Spleen (tissue), 11 donors: ENCODE data around the gene EYA2. TPM values are rescaled to one million over a fixed set of nuclear protein-coding genes. Genes with fewer than 3 reads are reported as not detected.

Experiments
- DNase-seq: peaks from one replicate; pipeline ENCODE4 v3.0.0-alpha.2; 2020
- H3K27ac ChIP-seq, 8 donors: fragments of 200-600 bp; sonication (generic) in 7 of 8; 1 replicate in 4 of 8; 2 replicates in 4 of 8; pipeline versions ENCODE4 v1.5.0 to v1.8.0; 2016 to 2021; ENCODE audit warnings: inconsistent platforms in 4 of 8, mild to moderate bottlenecking in 4 of 8, moderate library complexity in 1 of 8
- H3K27me3 ChIP-seq, 7 donors: fragments of 200-600 bp; sonication (generic) in 6 of 7; replicated peaks in 1 of 7; 1 replicate in 4 of 7; 2 replicates in 3 of 7; pipeline versions ENCODE4 v1.5.0 to v1.8.0; 2016 to 2021; ENCODE audit warnings: inconsistent platforms in 3 of 7, mild to moderate bottlenecking in 1 of 7
- H3K36me3 ChIP-seq, 6 donors: fragments of 200-600 bp; sonication (generic) in 5 of 6; 1 replicate in 4 of 6; 2 replicates in 2 of 6; pipeline versions ENCODE4 v1.5.0 to v1.8.0; 2016 to 2021; ENCODE audit warnings: inconsistent platforms in 2 of 6
- H3K4me1 ChIP-seq, 6 donors: fragments of 200-600 bp; sonication (generic) in 5 of 6; 1 replicate in 3 of 6; 2 replicates in 3 of 6; pipeline versions ENCODE4 v1.5.0 to v1.8.0; 2016 to 2021; ENCODE audit warnings: inconsistent platforms in 3 of 6
- H3K4me3 ChIP-seq, 8 donors: fragments of 200-600 bp; sonication (generic) in 7 of 8; 1 replicate in 4 of 8; 2 replicates in 4 of 8; pipeline versions ENCODE4 v1.5.0 to v1.8.0; 2016 to 2021; ENCODE audit warnings: inconsistent platforms in 4 of 8, mild to moderate bottlenecking in 4 of 8, moderate library complexity in 2 of 8
- H3K9me3 ChIP-seq, 8 donors: fragments of 200-600 bp; sonication (generic) in 7 of 8; 1 replicate in 4 of 8; 2 replicates in 4 of 8; pipeline versions ENCODE4 v1.5.0 to v1.8.0; 2016 to 2021; ENCODE audit warnings: inconsistent platforms in 4 of 8
- CTCF ChIP-seq, 11 experiments: fragments of 200-600 bp in 7 of 11; fragments of 450-650 bp in 4 of 11; sonication (generic) in 4 of 11; IDR thresholded peaks in 8 of 11; conservative IDR thresholded peaks in 3 of 11; 1 replicate in 7 of 11; 2 replicates in 4 of 11; pipeline versions ENCODE4 v1.4.0 to v1.8.0; 2016 to 2021; ENCODE audit warnings: antibody characterized with exemption in 11 of 11, inconsistent platforms in 4 of 11, mild to moderate bottlenecking in 1 of 11
- POLR2A ChIP-seq, 3 donors: fragments of 450-650 bp; IDR thresholded peaks; one replicate each; pipeline ENCODE4 v1.5.1; 2017; ENCODE audit warnings: antibody characterized with exemption in 3 of 3, mild to moderate bottlenecking in 1 of 3
- POLR2AphosphoS5 ChIP-seq, 3 donors: sonication (generic); formaldehyde crosslinking; IDR thresholded peaks; one replicate each; pipeline ENCODE4 v1.5.1; 2017; ENCODE audit warnings: antibody characterized with exemption in 3 of 3
- WGBS, 5 donors: extraction: QIAGEN DNeasy Blood & Tissue Kit in 3 of 5; methylation state at CpG; one replicate each; pipeline versions ENCODE4 v1.1.5 to v1.1.7; 2013 to 2018; 5-methylcytosine and 5-hydroxymethylcytosine counted together
- intact Hi-C: fragments of 100-400 bp; cut with DNase I; formaldehyde crosslinking; loops from one replicate; pipeline ENCODE4 v1.15.0; 2023; ENCODE audit warnings: low total_unique reads
- polyA plus RNA-seq, 3 donors: library from polyadenylated mRNA; stranded (reverse); fragments of 200-250 nt; gene quantifications; one replicate each; pipeline ENCODE4 v1.2.1, GENCODE V29; 2013
- total RNA-seq, 7 donors: library from RNA; depleted of rRNA in 3 of 7; stranded (reverse); fragments of >200 nt in 3 of 7; fragmentation: NEBNext Ultra II Directional in 4 of 7; extraction: Animal tissue kit (Norgen Biotek cat#: 25700) in 4 of 7; gene quantifications; one replicate each; pipeline versions ENCODE4 v1.1.0 to v1.2.1, GENCODE V29; 2016 to 2021
- donor health status: healthy with polysubstance abuse.
- donor health status: DM: no; HTN: no; CAD: no; lungs with moderate emphysema.
- donor health status: DM: no; HTN: no; CAD: no.
- donor health status: Bipolar disorder and iron deficiency.
- donor health status: healthy.
- donor health status: DM: no; HTN: no; CAD: no.
- donor health status: DM: yes; HTN: yes; CAD: no.

Gene EYA2
- total and polyA plus RNA-seq, 10 donors, result 0.26 to 0.76 (median 0.51) TPM; not detected in 1

GRCh38 chr20:47036091-47036870, 141.6 kb downstream of the EYA2 start:
- no peaks in the 10 kb centered on the region for H3K4me1 ChIP-seq
- no peak for TF ChIP-seq POLR2AphosphoS5 (IDR thresholded peaks at IDR 0.05)
- TF ChIP-seq POLR2A (IDR thresholded peaks at IDR 0.05), result no peak
- no peak for TF ChIP-seq CTCF (IDR thresholded peaks at IDR 0.05 in 8 of 11, conservative IDR thresholded peaks at IDR 0.05 in 3 of 11)
- H3K9me3 ChIP-seq, result peaks cover 0 to 12% (median 0%) of the 10 kb centered on the region in 8 donors
- intact Hi-C loops, result no loop called here
- H3K4me3 ChIP-seq, result no peak overlapping the region
- H3K36me3 ChIP-seq, result no peaks in the 10 kb centered on the region
- DNase-seq, result no peak
- H3K27ac ChIP-seq, result no peak overlapping the region
- 71 to 83% (median 79%) methylated on average over 12 of the region's 12 CpGs for WGBS, 5 donors
- H3K27me3 ChIP-seq, result peaks cover 0 to 20% (median 0%) of the 10 kb centered on the region in 7 donors

- intact Hi-C loops, result no loop called here
- Histone ChIP-seq H3K27ac (peak overlapping the region in 1 of 8 donors; percentile 16), H3K4me1 (no peaks in the 10 kb centered on the region), H3K9me3 (peaks cover 0 to 7% (median 0%) of the 10 kb centered on the region in 8 donors), H3K36me3 (no peaks in the 10 kb centered on the region), H3K4me3 (no peak overlapping the region), H3K27me3 (peaks cover 0 to 29% (median 0%) of the 10 kb centered on the region in 7 donors)
- no peak for DNase-seq
- 54 to 66% (median 58%) methylated on average over 18 of the region's 18 CpGs for WGBS, 5 donors
- TF ChIP-seq CTCF (IDR thresholded peaks at IDR 0.05 in 8 of 11, conservative IDR thresholded peaks at IDR 0.05 in 3 of 11) (no peak), POLR2AphosphoS5 (IDR thresholded peaks at IDR 0.05) (no peak), POLR2A (IDR thresholded peaks at IDR 0.05) (no peak)
These were observed 144.2 kb downstream of the EYA2 start for GRCh38 chr20:47038566-47039560.

GRCh38 chr20:47040506-47041125, 146.0 kb downstream of the EYA2 start:
- Histone ChIP-seq H3K4me3 (no peak overlapping the region), H3K27me3 (peaks cover 0 to 29% (median 0%) of the 10 kb centered on the region in 7 donors), H3K4me1 (no peaks in the 10 kb centered on the region), H3K36me3 (no peaks in the 10 kb centered on the region), H3K9me3 (peaks cover 0 to 19% (median 9%) of the 10 kb centered on the region in 8 donors), H3K27ac (no peak overlapping the region)
- 49 to 61% (median 57%) methylated on average over 5 of the region's 5 CpGs for WGBS, 5 donors
- no peak for TF ChIP-seq CTCF (IDR thresholded peaks at IDR 0.05 in 8 of 11, conservative IDR thresholded peaks at IDR 0.05 in 3 of 11)
- no peak for TF ChIP-seq POLR2A (IDR thresholded peaks at IDR 0.05)
- no peak for TF ChIP-seq POLR2AphosphoS5 (IDR thresholded peaks at IDR 0.05)
- intact Hi-C loops, result no loop called here
- DNase-seq, result no peak
